Stimulated activated CD8-positive, alpha-beta memory T cell treated with anti-CD3 and anti-CD28 coated beads, Interleukin-4, amount 100 ng/mL, for 4 hours (primary cell): ENCODE data around the gene SARM1.

ENCODE experiments used
- DNase-seq, 2 donors: peaks; one replicate each; pipeline ENCODE4 v3.0.0-alpha.2; 2020; ENCODE audit warnings: low read depth in 2 of 2, low spot score in 1 of 2

The SARM1 gene

GRCh38 chr17:28340374-28340773 lies 31.1 kb upstream of the SARM1 start:
- DNase-seq: no peak

- DNase-seq: no peak
Observed at GRCh38 chr17:28341516-28341915, 30.0 kb upstream of the SARM1 start.

GRCh38 chr17:28342313-28342712 lies 29.2 kb upstream of the SARM1 start:
- DNase-seq: no peak

- no peak for DNase-seq
Observed at GRCh38 chr17:28343491-28343932, 28.0 kb upstream of the SARM1 start.

- DNase-seq: no peak
Observed at GRCh38 chr17:28344011-28344410, 27.5 kb upstream of the SARM1 start.

- no peak for DNase-seq
Observed at GRCh38 chr17:28344435-28344901, 27.0 kb upstream of the SARM1 start.

- DNase-seq: no peak
Observed at GRCh38 chr17:28345419-28346198, 25.9 kb upstream of the SARM1 start.

GRCh38 chr17:28346199-28346580 lies 25.3 kb upstream of the SARM1 start:
- no peak for DNase-seq

GRCh38 chr17:28346746-28347246 lies 24.7 kb upstream of the SARM1 start:
- no peak for DNase-seq

GRCh38 chr17:28347261-28347891 lies 24.1 kb upstream of the SARM1 start:
- no peak for DNase-seq

- DNase-seq: no peak
Observed at GRCh38 chr17:28348979-28349378, 22.5 kb upstream of the SARM1 start.

- DNase-seq: no peak
Observed at GRCh38 chr17:28350271-28350670, 21.2 kb upstream of the SARM1 start.

- peak; percentile 87 to 91 for DNase-seq
Observed at GRCh38 chr17:28357061-28357900, 14.2 kb upstream of the SARM1 start, which contains the start of gene POLDIP2. TSS of gene POLDIP2 (minus strand) at chr17:28357527. CDS start at chr17:28357448, 79 bp downstream.

- no peak for DNase-seq
Observed at GRCh38 chr17:28357901-28358197, 13.6 kb upstream of the SARM1 start.

- DNase-seq: no peak
Observed at GRCh38 chr17:28363186-28363585, 8.3 kb upstream of the SARM1 start.

GRCh38 chr17:28363776-28364650 lies 7.5 kb upstream of the SARM1 start:
- no peak for DNase-seq

GRCh38 chr17:28364665-28365363 lies 6.7 kb upstream of the SARM1 start, which contains the start of gene SEBOX:
TSS of gene SEBOX (minus strand) at chr17:28365199. CDS start at chr17:28365151, 48 bp downstream.
- DNase-seq: no peak

- no peak for DNase-seq
Observed at GRCh38 chr17:28365487-28365886, 6.0 kb upstream of the SARM1 start.

- no peak for DNase-seq
Observed at GRCh38 chr17:28366605-28367004, 4.9 kb upstream of the SARM1 start.
